ENCODE data around the gene BANP. TPM values are rescaled to one million over a fixed set of nuclear protein-coding genes. Genes with fewer than 3 reads are reported as not detected.

The BANP gene
- total RNA-seq, 2 donors from 2014 or later, result 35.8 to 39.8 TPM

DNA sequence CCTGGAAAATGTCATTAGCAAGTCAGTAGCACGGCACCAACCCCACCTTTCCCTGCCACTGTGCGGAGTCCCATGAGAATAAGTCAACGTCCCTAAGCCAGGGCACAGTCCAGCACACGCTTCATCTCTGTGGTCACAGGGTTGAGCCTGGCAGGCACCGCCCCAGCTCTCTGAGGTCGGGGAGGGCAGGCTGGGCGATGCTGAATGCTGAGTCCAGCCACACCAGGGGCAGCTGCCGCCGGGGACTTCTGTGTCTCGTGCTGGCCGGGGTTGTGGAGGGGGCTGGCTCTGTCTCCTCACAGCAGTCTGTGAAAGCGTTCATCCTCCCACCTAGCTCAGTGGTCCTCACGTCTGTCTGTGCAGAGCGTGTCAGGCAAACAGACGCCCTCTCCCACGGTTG is 53.2 kb downstream of the BANP start:
- peaks cover 2% of the 10 kb centered on the region for H3K4me1 Mint-ChIP-seq (ENCODE audit: low read depth)
- H3K27ac Mint-ChIP-seq, result no peak overlapping the region
- H3K9me3 Mint-ChIP-seq, result no peaks in the 10 kb centered on the region
- no peaks in the 10 kb centered on the region for H3K27me3 Mint-ChIP-seq (ENCODE audit: low read depth)
- peaks cover 2 to 3% of the 10 kb centered on the region in 2 donors for H3K36me3 Mint-ChIP-seq (ENCODE audit: insufficient read depth in 2 of 2)
- no peak for DNase-seq
- no peak for ATAC-seq (replicated peaks in 1 of 2)
- H3K4me3 Mint-ChIP-seq, result no peak overlapping the region

DNA sequence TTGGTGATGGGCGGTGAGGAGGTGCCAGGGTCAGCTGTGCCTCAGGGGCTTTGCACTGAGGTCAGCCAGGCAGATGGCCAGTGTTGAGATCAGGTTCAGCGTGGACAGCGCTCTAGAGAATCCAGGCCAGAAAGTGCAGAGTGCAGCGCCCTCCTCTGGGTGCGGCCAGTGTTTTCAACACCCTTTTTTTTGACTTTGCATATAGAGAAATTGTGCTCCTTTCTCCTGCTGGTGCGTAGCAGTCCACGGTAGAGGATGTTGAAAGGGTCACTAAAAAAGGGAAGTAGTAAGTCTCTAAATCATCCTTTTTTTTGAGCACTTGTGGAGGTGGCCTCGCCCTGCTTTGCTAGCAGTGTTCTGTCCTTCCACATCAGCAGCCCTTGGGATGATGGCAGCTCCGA is 53.9 kb downstream of the BANP start:
- H3K4me1 Mint-ChIP-seq (ENCODE audit: low read depth), result peaks cover 10% of the 10 kb centered on the region
- no peak overlapping the region for H3K27ac Mint-ChIP-seq
- ATAC-seq (replicated peaks in 1 of 2), result peak; percentile 25 to 35
- peaks cover 2 to 6% of the 10 kb centered on the region in 2 donors for H3K36me3 Mint-ChIP-seq (ENCODE audit: insufficient read depth in 2 of 2)
- no peak overlapping the region for H3K4me3 Mint-ChIP-seq
- peak in 1 of 2 donors; percentile 27 for DNase-seq
- no peaks in the 10 kb centered on the region for H3K9me3 Mint-ChIP-seq
- H3K27me3 Mint-ChIP-seq (ENCODE audit: low read depth), result no peaks in the 10 kb centered on the region

DNA sequence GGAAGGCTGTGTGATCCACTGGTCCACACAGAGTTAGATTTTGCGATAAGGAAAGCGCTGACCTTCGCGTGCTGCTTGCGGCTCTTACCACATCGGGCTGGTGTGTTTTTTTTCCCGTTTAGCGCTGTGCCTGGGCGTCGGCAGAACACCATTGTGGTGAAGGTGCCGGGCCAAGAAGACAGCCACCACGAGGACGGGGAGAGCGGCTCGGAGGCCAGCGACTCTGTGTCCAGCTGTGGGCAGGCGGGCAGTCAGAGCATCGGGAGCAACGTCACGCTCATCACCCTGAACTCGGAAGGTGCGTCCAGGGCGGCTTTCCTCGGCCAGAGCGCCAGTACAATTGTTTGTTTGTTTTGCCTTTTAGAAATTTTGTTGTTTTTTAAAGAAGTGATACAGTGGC is 54.7 kb downstream of the BANP start:
- H3K4me3 Mint-ChIP-seq, result no peak overlapping the region
- H3K27ac Mint-ChIP-seq, result no peak overlapping the region
- peaks cover 10% of the 10 kb centered on the region for H3K4me1 Mint-ChIP-seq (ENCODE audit: low read depth)
- no peak for ATAC-seq (replicated peaks in 1 of 2)
- peaks cover 2 to 8% of the 10 kb centered on the region in 2 donors for H3K36me3 Mint-ChIP-seq (ENCODE audit: insufficient read depth in 2 of 2)
- H3K9me3 Mint-ChIP-seq, result no peaks in the 10 kb centered on the region
- DNase-seq, result no peak
- no peaks in the 10 kb centered on the region for H3K27me3 Mint-ChIP-seq (ENCODE audit: low read depth)

DNA sequence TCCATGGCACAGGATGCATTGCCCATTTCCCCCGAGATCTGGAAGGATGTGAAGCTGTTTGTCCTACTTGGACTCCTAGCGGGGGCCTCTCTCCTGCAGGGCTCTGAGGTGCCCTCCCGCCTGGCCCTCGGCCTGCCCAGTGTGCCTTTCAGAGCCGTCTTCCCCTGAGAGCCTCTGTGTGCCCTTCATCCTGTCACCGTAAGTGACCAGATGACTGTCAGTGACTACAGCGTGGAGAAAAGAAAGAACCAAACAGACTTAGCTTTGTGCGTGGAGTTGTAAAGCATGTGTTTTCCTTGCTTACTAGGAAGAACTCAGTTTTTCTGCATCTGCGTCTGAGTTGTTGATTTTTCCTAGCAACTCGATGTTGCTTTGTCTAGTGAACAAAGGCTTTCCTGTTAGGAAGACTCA is 56.1 kb downstream of the BANP start:
- Mint-ChIP-seq H3K4me1 (ENCODE audit: low read depth) (peaks cover 10% of the 10 kb centered on the region), H3K9me3 (no peaks in the 10 kb centered on the region), H3K36me3 (ENCODE audit: insufficient read depth in 2 of 2) (peaks cover 2 to 8% of the 10 kb centered on the region in 2 donors), H3K27me3 (ENCODE audit: low read depth) (no peaks in the 10 kb centered on the region), H3K27ac (no peak overlapping the region), H3K4me3 (no peak overlapping the region)
- no peak for DNase-seq
- no peak for ATAC-seq (replicated peaks in 1 of 2)

DNA sequence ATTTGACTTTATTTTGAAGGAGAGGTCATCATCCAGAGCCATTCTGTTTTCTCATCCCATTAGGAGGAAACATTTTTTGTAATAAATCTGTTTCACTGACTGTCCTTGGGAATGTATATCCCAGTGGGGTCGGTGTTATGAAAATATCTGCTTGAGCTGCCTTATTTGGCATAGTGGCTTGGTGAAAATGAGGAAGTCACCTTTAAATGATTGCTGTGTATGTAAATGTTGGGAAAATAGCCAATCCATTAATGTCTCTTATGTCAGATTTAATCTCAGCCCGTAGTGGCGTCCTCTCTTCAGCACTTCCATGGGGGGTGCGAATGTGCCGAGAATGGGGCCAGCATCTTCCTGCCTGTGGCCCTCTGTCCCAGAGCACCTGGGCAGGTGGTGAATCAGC is 57.6 kb downstream of the BANP start:
- peaks cover 10% of the 10 kb centered on the region for H3K4me1 Mint-ChIP-seq (ENCODE audit: low read depth)
- DNase-seq, result no peak
- H3K9me3 Mint-ChIP-seq, result no peaks in the 10 kb centered on the region
- H3K27ac Mint-ChIP-seq, result no peak overlapping the region
- H3K36me3 Mint-ChIP-seq (ENCODE audit: insufficient read depth in 2 of 2), result peaks cover 2 to 8% of the 10 kb centered on the region in 2 donors
- H3K4me3 Mint-ChIP-seq, result no peak overlapping the region
- ATAC-seq (replicated peaks in 1 of 2), result no peak
- no peaks in the 10 kb centered on the region for H3K27me3 Mint-ChIP-seq (ENCODE audit: low read depth)

DNA sequence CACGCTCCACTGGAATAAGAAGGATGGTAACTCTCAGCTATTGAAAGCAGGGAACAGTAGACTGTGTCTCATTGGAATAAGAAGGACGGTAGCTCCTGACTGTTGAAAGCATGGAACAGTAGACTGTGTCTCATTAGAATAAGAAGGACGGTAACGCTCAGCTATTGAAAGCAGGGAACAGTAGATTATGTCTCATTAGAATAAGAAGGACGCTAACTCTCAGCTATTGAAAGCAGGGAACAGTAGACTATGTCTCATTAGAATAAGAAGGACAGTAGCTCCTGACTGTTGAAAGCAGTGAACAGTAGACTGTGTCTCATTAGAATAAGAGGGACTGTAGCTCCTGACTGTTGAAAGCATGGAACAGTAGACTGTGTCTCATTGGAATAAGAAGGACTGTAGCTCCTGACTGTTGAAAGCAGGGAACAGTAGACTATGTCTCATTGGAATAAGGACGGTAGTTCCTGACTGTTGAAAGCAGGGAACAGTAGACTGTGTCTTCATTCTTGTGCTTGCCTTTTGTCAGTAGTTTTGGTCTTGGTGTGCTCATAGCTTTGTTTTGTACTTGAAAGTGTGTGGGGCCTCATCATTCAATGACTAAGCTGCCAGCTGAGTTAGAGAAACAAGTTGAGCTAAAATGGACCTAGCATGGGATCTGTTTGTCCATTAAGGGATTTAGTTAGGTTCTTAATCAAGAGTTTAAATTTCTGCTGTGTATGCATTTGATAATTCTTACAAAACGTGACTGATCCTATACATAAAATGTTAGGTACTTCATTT is 58.5 kb downstream of the BANP start:
- DNase-seq, result no peak
- H3K36me3 Mint-ChIP-seq (ENCODE audit: insufficient read depth in 2 of 2), result peaks cover 2 to 8% of the 10 kb centered on the region in 2 donors
- peak overlapping the region; percentile 35 for H3K27ac Mint-ChIP-seq
- H3K9me3 Mint-ChIP-seq, result no peaks in the 10 kb centered on the region
- no peak for ATAC-seq (replicated peaks in 1 of 2)
- H3K4me1 Mint-ChIP-seq (ENCODE audit: low read depth), result peaks cover 10% of the 10 kb centered on the region
- H3K4me3 Mint-ChIP-seq, result no peak overlapping the region
- H3K27me3 Mint-ChIP-seq (ENCODE audit: low read depth), result no peaks in the 10 kb centered on the region

DNA sequence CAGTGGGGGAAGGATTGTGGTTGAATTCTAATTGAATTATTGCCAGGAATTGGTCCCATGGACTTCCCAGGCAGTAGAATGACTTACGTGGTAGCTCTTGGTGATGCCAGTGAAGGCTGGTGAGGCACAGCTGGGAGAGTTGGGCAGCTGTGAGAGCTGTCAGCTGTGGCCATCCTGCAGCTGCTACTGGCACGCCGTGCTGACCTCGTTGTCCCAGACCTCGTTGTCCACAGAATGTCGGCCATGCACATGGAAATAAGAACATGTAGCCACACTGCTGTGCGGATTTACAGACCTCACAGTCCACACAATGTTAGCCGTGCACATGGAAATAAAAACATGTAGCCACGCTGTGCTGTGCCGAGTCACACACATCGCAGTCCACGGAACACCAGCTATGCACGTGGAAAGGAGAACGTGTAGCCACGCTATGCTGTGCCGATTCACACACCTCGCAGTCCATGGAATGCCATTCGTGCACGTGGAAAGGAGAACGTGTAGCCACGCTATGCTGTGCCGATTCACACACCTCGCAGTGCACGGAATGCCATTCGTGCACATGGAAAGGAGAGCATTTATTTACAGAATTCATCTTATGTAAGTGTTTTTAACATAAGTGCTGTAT is 59.2 kb downstream of the BANP start:
- Mint-ChIP-seq H3K27ac (no peak overlapping the region), H3K4me1 (ENCODE audit: low read depth) (peaks cover 10% of the 10 kb centered on the region)
- no peak for DNase-seq

DNA sequence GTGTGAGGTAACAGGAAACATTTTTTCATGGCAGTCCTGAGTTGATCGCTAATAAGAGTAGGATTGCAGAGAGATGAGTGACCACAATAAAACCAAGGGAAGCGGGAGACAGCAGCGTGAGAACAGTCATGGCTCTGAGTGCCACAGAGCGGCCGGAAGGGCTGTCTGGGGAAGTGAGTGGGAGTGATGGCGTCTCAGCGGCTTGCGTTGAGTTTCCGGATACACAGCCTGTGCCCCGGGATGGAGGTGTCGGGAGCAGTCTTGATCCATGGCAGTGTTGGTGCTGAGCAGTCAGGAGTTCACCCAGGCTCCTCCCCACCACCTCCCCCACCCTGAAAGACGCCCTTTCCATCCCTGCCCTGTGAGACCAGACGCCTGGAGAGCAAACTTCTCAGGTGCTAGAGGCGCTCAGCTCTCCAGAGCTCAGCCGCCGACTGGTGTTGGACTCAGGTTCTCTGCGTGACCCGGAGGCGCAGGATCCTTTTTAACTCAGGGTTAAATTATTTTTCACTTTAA is 59.8 kb downstream of the BANP start:
- ATAC-seq (replicated peaks in 1 of 2) (no peak), DNase-seq (no peak)
- H3K4me1 Mint-ChIP-seq (ENCODE audit: low read depth), result peaks cover 10% of the 10 kb centered on the region
- H3K27ac Mint-ChIP-seq, result no peak overlapping the region
- no peaks in the 10 kb centered on the region for H3K27me3 Mint-ChIP-seq (ENCODE audit: low read depth)
- H3K36me3 Mint-ChIP-seq (ENCODE audit: insufficient read depth in 2 of 2), result peaks cover 0 to 8% of the 10 kb centered on the region in 2 donors
- no peaks in the 10 kb centered on the region for H3K9me3 Mint-ChIP-seq
- no peak overlapping the region for H3K4me3 Mint-ChIP-seq

More for the DNA sequence above, 59.2 kb downstream of the BANP start:
- no peak for ATAC-seq (replicated peaks in 1 of 2)
- H3K27me3 Mint-ChIP-seq (ENCODE audit: low read depth), result no peaks in the 10 kb centered on the region
- H3K4me3 Mint-ChIP-seq, result no peak overlapping the region
- peaks cover 0 to 8% of the 10 kb centered on the region in 2 donors for H3K36me3 Mint-ChIP-seq (ENCODE audit: insufficient read depth in 2 of 2)
- H3K9me3 Mint-ChIP-seq, result no peaks in the 10 kb centered on the region

DNA sequence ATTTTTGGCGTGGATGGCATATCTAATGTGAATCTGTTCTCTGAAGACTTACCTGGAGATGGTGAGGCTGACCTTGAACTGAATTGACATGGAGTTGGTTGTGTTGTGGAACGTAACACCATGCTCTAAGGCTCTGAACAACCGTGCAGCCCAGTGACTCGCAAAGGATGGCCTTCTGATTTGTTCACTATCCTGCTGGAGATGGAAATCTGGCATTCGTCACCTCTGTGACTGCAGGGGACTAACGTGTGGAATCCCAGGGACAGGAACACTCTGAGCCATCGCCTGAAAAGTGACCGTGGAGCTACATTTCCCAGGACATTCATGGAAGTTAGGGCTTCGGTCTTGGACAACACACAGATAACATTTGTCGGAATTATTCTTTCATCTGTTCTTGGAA is 61.1 kb downstream of the BANP start:
- no peak for ATAC-seq (replicated peaks in 1 of 2)
- H3K9me3 Mint-ChIP-seq, result no peaks in the 10 kb centered on the region
- H3K27me3 Mint-ChIP-seq (ENCODE audit: low read depth), result no peaks in the 10 kb centered on the region
- H3K4me1 Mint-ChIP-seq (ENCODE audit: low read depth), result peaks cover 10% of the 10 kb centered on the region
- no peak for DNase-seq
- H3K4me3 Mint-ChIP-seq, result no peak overlapping the region
- peaks cover 0 to 8% of the 10 kb centered on the region in 2 donors for H3K36me3 Mint-ChIP-seq (ENCODE audit: insufficient read depth in 2 of 2)
- no peak overlapping the region for H3K27ac Mint-ChIP-seq

DNA sequence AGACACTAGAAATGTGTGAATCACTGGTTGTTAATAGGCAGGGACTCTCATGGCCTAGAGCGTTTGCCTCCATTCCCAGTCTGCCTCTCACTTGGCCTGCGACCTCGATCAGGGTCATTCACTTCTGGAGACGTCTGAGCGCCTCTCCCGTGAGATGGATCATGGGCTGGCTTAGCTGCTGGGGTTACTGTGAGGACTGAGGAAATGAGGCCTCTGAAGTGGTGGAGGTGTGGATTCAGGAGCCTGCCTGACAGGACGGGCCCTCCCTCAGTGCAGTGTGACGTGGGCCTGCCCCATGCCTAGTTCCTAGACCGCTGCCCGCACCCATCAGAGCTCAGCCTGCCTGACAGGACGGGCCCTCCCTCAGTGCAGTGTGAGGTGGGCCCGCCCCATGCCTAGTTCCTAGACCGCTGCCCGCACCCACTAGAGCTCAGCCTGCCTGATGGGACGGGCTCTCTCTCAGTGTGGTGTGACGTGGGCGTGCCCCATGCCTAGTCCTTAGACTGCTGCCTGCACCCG is 61.9 kb downstream of the BANP start:
- Mint-ChIP-seq H3K9me3 (no peaks in the 10 kb centered on the region), H3K4me1 (ENCODE audit: low read depth) (peaks cover 10% of the 10 kb centered on the region), H3K27ac (no peak overlapping the region), H3K36me3 (ENCODE audit: insufficient read depth in 2 of 2) (peaks cover 0 to 6% of the 10 kb centered on the region in 2 donors), H3K27me3 (ENCODE audit: low read depth) (no peaks in the 10 kb centered on the region), H3K4me3 (no peak overlapping the region)
- ATAC-seq (replicated peaks in 1 of 2), result no peak
- DNase-seq, result no peak

DNA sequence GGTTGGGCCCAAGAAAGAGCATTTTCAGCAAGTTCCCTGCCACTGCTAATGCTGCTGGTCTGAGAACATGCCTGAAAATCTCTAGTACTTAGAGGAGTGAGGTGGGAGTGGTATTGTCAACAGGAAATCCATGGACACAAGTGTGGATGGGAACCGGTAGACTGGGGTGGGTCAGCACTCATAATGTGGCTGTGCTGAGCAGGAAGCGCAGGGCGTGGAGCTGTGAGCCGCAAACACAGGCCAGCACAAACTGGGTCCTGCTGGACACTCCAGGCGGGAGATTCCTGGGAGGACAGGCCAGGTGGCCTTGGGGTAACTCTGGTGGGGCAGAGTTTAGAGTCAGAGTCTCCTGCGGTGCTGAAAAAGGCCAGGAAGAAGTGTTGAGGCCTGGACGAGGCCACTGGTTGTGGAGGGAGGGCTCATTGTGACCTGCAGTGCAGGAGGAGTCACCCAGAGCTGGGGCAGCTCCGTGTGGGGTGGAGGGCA is 62.6 kb downstream of the BANP start:
- no peaks in the 10 kb centered on the region for H3K9me3 Mint-ChIP-seq
- peaks cover 0 to 6% of the 10 kb centered on the region in 2 donors for H3K36me3 Mint-ChIP-seq (ENCODE audit: insufficient read depth in 2 of 2)
- peaks cover 10% of the 10 kb centered on the region for H3K4me1 Mint-ChIP-seq (ENCODE audit: low read depth)
- no peak overlapping the region for H3K4me3 Mint-ChIP-seq
- no peaks in the 10 kb centered on the region for H3K27me3 Mint-ChIP-seq (ENCODE audit: low read depth)
- no peak for ATAC-seq (replicated peaks in 1 of 2)
- DNase-seq, result no peak
- no peak overlapping the region for H3K27ac Mint-ChIP-seq

DNA sequence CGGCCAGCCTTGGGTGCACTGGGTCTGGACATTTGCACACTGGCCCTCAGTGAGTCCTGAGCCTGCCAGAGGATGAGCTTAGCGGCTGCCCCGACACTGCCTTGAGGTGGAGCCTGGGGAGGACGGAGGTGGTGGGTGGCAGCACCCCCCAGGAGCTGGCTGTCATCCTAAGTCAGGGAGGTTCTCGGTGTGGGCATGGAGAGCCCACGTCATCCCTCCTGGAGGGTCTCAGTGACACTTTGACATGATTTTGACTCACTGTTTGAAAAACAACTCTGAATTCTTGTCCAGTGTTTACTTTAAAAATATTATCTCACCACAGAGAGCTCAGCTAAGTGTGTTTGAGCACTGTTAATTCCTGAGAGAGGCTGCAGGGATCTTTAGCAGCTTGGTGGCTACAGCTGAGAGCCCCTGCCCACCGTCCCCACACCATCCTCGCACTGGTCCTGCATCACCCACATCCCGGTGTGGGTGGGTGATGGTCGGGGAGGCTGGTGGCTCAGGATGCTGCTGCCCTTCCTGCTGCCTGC is 63.1 kb downstream of the BANP start:
- no peak overlapping the region for H3K4me3 Mint-ChIP-seq
- H3K36me3 Mint-ChIP-seq (ENCODE audit: insufficient read depth in 2 of 2), result peaks cover 0 to 6% of the 10 kb centered on the region in 2 donors
- H3K27me3 Mint-ChIP-seq (ENCODE audit: low read depth), result no peaks in the 10 kb centered on the region
- H3K4me1 Mint-ChIP-seq (ENCODE audit: low read depth), result peaks cover 8% of the 10 kb centered on the region
- H3K27ac Mint-ChIP-seq, result no peak overlapping the region
- H3K9me3 Mint-ChIP-seq, result no peaks in the 10 kb centered on the region
- ATAC-seq (replicated peaks in 1 of 2) (no peak), DNase-seq (no peak)
